ENCODE data around the gene GAPDHS. TPM values are rescaled to one million over a fixed set of nuclear protein-coding genes. Genes with fewer than 3 reads are reported as not detected.

GAPDHS gene
- total RNA-seq (not detected), polyA plus RNA-seq (not detected)
- long read RNA-seq, donor 1: 0 reads
- long read RNA-seq, donor 2: 0 reads
- long read RNA-seq, donor 3: 0 reads

GRCh38 chr19:35533201-35533821 is at the start of gene GAPDHS:
Gene GAPDHS, plus strand, starts transcription at chr19:35533456. Its CDS starts 72 bp downstream, at chr19:35533528.
- Histone ChIP-seq H3K27me3 (peaks cover 11 to 67% (median 34%) of the 10 kb centered on the region in 9 donors), H3K27ac (peak within 1 kb of the TSS in 1 of 12 donors; percentile 73), H3K9me3 (no peaks in the 10 kb centered on the region), H3K4me3 (peak within 1 kb of the TSS in 1 of 12 donors; percentile 16), H3K4me1 (peaks cover 0 to 21% (median 0%) of the 10 kb centered on the region in 12 donors), H3K36me3 (no peaks in the 10 kb centered on the region)
- peak in 1 of 4 donors; percentile 22 for ATAC-seq
- intact Hi-C loops (cut with DNase I): no loop called here
- WGBS, 4 donors: 22 to 62% (median 32%) methylated on average over 24 to 39 of the region's 39 CpGs
- no peak for DNase-seq
- TF ChIP-seq POLR2A (IDR thresholded peaks at IDR 0.05) (no peak), CTCF (IDR thresholded peaks at IDR 0.05) (no peak)

DNA sequence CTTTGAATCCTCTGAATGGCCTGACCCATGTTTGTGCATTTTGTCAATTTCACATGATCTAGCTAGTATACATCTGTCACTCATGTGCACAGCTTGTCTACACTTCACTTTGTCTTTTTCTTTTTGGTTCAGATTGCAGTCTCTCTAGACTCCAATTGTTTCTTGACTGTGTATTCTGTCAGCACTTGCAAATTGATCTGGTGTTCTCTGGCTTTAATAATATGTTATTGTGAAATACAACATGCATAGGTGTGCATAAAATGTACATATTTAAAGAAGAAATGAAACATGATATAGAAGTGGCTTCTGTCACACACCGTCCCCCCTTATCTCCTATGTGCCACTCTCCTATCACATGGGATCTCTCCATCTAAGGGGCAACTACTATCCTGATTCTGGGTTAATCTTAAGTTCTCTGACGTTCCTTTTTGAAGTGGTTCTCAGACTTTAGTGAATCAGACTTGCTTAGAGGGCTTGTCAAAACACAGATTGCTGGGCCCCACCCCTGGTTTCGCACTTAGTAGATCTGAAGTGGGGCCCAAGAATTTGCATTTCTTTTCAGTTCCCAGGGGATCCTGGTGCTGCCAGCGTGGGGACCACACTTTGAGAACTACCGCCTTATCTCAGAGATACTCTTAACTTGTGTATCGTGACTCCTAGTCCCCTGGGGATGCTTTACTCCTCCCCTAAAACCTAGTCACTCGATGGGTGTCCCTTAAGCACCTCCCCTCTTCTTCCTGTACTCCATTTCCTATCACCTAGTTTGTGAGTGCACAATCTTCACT is 48.8 kb upstream of the GAPDHS start:
- no peak overlapping the region for H3K27ac ChIP-seq
- H3K9me3 ChIP-seq: no peaks in the 10 kb centered on the region
- no peak for TF ChIP-seq CTCF (IDR thresholded peaks at IDR 0.05)
- no peak for TF ChIP-seq POLR2A (IDR thresholded peaks at IDR 0.05)
- H3K27me3 ChIP-seq: peaks cover 0 to 22% (median 0%) of the 10 kb centered on the region in 9 donors
- DNase-seq (no peak), ATAC-seq (no peak)
- no peaks in the 10 kb centered on the region for H3K36me3 ChIP-seq
- 52 to 56% (median 54%) methylated on average over 7 of the region's 7 CpGs for WGBS, 4 donors
- no peak overlapping the region for H3K4me3 ChIP-seq
- no peaks in the 10 kb centered on the region for H3K4me1 ChIP-seq
- intact Hi-C loops (cut with DNase I): no loop called here

GRCh38 chr19:35486268-35486708 is 47.0 kb upstream of the GAPDHS start:
- Histone ChIP-seq H3K4me3 (no peak overlapping the region), H3K9me3 (no peaks in the 10 kb centered on the region), H3K4me1 (no peaks in the 10 kb centered on the region), H3K27me3 (peaks cover 0 to 22% (median 0%) of the 10 kb centered on the region in 9 donors), H3K27ac (no peak overlapping the region), H3K36me3 (no peaks in the 10 kb centered on the region)
- DNase-seq: no peak
- TF ChIP-seq POLR2A (IDR thresholded peaks at IDR 0.05): no peak
- no peak for TF ChIP-seq CTCF (IDR thresholded peaks at IDR 0.05)
- no peak for ATAC-seq
- intact Hi-C loops (cut with DNase I): no loop called here
- 57 to 65% (median 61%) methylated on average over 3 of the region's 3 CpGs for WGBS, 4 donors

GRCh38 chr19:35487656-35488182 is 45.5 kb upstream of the GAPDHS start:
- WGBS, 4 donors: 86 to 90% (median 88%) methylated on average over 10 of the region's 10 CpGs
- TF ChIP-seq CTCF (IDR thresholded peaks at IDR 0.05) (no peak), POLR2A (IDR thresholded peaks at IDR 0.05) (no peak)
- no peaks in the 10 kb centered on the region for H3K4me1 ChIP-seq
- H3K36me3 ChIP-seq: no peaks in the 10 kb centered on the region
- intact Hi-C loops (cut with DNase I): no loop called here
- H3K27me3 ChIP-seq: peaks cover 0 to 22% (median 0%) of the 10 kb centered on the region in 9 donors
- DNase-seq (no peak), ATAC-seq (no peak)
- no peak overlapping the region for H3K27ac ChIP-seq
- no peaks in the 10 kb centered on the region for H3K9me3 ChIP-seq
- H3K4me3 ChIP-seq: no peak overlapping the region
